Hypothalamus (tissue), 51 donors: Measurements from ENCODE around the gene STXBP6.

Experiments used
- DNase-seq, 51 donors: peaks; one replicate each; lab custom pipeline; 2025; lab: John Stamatoyannopoulos, UW

STXBP6 gene

DNA sequence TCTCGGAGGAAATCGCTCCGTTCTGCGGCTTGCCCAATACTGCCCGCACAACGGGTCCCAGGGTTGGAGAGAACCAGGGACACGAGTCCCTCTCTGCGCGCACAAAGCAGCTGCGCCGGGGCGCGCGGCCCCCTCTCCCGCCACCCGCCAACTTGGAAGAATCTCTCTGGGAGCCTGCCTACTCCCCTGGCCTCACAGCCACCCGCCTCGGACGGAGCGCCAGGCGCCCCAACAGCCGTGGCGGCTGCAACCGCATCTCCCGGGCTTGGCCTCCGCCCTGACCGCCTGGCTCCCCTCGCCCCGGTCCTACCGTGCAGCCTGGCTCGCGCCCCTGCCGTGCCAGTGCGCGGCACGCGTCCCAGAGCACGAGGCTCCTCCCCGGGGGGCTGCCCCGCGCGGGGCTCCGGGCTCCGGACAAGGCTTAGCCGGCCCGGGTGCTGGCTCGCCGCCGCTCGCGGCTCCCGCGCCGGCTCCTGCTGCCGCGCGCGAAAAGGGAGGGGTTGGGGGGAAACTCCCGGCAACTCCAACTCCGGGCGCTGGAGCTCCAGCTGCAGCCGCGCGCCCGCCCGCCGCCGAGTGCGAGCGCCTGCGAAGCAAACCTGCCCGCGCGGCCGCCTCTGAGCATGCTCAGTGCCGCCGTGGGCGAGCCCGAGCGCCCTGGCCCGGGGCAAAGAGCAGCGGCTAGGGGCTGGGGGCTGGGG lies at the start of gene STXBP6:
STXBP6 (minus strand) TSS at position 580 of the 701 bp plus-strand sequence. CDS start 75,329 bp downstream, outside the sequence.
- DNase-seq = peak in 48 of 51 donors; percentile 35 to 91 (median 74)

DNA sequence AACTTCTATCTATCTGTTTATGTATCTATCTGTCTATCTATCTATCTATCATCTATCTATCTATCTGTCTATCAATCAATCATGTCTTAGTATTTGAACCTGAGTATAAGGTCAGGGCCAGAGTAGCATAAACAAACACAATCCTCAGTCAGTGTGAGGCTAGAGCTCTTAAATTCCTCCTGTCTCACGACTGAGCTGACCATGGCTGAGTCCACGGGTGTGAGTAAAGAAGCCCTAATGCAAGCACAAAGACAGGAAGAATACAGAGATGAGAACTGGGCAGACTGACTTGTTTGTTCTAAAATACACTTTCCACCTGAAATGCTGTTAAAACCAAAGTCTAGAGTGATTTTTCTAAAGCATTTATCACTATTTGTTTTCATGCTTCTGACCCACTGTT lies 47.2 kb upstream of the STXBP6 start:
- DNase-seq = no peak

DNA sequence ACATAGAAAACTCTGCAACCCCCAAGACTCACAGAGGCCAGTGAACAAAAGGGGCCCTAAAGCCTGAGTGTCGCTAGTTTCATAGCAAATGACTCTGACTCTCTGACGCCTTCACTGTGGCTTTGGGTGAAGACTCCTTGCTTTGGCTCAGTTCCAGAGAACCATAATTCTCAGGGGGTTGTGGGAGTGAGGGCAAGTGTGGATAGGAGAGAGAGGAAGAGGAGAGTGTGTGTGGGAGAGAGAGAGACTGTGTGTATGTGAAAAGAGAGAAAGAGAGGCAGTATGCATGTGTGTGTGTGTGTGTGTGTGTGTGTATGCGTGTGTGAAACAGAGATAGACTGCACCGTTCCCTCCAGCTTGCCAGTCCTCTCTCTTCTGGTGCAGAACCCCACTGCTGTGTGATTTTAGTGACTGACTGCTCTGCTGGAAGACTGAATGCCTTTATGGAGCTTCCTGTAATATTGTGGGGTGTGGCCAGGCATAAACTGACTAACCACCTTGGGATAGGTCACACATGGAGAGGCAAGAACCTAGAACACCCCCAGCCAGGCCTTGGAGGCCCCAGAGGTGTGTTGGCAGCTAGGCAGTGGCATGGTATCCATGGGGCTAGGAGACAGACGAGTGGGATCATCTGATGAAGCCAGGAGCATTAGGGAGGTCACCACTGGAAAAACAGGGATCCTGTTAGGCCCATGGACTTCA lies 45.9 kb upstream of the STXBP6 start:
- DNase-seq = no peak

DNA sequence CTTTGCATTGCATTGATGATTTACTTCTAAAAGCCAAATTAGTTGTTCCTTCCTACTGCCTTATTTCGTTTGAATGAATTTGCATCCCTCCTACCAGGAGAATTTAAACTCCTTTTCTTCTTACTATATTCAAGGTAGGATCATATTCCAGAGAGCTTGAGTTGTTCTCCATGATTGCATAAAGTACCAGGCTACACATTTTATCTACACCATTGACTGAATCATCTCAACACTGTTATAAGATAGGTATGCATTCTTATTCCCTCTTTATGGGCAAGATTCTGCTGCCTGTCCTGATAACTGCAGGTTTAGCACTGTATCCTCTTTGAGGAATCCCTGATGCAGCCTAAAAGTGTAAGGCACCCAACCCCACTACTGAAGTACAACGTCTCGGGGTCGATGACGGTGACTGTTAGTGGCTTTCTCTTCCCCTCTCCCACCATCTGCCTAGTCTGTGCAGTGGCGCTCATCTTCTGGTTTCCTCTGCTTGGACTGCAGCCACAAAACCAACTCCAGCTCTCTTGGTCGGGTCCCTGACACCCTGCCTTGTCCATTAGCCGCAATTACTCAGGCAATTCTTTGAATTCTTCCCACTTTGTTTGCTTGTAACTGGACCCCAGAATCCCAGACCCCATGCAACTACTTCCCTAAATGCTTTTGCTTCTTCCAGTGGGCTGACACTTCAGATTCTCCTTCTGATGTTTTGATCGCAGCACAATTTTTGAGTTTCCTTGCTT lies 44.4 kb upstream of the STXBP6 start:
- no peak for DNase-seq

DNA sequence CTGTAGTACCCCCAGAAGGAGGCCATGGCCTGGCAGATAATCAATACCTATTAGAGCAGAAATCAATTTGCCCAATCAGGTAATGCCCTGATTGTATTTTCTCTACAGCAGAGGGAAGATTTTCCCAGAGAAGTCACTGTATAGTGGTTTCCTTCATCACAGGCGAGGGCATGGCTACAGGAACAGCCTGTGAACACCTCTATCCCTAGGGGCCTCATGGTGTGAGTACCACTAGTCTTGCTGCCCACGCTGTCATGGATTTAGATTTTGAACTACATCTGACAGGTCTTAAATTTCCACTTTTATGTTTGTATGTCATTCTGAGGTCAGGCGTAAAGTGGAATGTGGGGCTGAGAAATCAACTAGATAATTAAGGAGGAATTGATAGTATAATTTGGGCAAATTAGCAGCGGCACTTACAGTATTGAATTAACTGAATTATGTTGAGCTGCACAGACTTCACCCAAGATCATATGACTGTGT lies 42.4 kb upstream of the STXBP6 start:
- no peak for DNase-seq

DNA sequence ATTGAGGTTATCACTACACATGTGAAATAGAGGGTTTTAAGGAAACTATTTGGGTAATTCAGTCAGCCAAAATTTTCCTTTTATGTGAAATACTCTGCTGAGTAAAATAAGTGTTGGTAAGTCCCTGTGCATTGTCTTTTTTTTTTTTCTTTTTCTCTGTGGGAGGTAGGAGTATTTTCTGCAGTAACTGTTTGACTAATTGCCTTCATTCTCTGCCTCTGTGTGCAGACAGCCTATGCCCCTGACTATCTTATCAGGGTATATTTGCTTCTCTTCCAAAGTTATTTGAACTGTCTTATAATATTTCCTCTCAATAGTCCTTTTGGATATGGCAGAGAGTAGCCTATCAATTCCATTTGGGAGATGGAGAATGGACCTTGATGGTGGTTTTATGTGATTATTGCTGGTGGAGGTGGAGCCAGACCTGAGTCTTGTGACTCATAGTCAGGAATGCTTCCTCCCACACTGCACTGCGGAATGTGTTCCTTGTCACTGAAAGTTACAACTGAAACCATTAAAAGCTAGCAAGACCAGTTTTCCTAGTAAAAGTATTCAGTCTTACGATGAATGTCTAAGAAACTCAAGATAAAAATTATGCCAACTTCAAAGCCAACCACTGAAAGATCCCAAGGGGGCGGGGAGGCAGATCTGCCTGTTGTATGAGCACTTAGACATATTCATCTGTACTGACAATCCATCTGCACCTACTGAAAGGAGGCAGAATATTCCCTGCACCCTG lies 40.9 kb upstream of the STXBP6 start:
- DNase-seq = peak in 1 of 51 donors; percentile 23

DNA sequence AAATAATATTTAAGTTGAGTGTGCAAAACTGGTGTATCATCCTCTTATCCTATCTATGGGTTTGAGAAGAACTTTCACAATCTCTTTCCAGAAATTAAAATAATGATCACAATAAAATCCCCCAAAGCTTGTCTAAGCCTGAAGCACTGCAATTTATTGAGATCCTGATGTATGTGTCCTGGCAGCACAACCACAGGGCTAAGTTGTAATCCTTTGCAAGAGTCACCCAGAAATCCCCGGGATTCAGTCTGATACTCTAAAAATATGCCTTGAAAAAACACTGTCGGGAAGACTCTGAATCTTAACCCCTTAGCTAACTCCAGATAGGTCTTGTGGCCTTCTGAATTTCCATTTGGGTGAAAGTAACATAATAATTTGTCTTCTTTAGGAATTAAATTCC lies 40.3 kb upstream of the STXBP6 start:
- no peak for DNase-seq

DNA sequence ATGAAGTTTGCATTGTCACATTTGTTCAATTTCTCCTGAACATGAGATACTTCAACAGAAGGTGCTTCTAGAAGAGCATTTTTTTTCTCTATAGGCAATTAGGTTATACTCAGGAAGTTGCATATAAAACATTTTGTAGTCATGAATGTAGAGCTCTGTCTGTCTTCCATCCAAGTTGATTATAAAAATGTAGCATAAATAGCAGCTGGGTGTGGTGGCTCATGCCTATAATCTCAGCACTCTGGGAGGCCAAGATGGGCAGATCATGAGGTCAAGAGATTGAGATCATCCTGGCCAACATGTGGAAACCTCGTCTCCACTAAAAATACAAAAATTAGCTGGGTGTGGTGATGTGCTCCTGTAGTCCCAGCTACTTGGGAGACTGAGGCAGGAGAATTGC lies 39.5 kb upstream of the STXBP6 start:
- DNase-seq = no peak

DNA sequence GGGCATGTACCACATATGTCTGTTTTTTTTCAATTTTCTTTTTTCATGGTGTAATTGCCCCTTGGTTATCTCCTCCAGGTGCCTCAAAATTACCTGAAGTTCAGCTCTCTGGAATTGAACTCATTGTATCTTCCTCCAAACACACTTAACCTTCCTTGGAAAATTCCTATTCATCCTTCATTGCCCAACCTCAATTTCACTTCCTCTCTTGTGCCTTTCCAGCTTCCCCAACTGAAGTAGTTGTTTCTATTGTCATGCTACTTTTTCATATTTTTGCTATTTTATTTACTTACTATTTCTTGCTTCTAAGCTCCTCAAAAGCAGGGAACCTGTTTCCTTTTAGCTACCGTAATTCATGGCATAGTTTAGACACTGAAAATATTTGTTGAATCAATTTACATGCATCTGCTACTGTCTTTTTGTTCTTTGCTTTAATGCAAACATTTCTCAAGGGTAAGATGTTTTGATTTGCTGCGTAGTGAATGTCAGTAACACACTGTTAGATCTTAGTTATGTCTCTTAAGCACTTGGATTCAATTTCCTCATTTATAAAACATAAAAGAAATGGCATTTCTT lies 37.0 kb upstream of the STXBP6 start:
- DNase-seq = no peak

DNA sequence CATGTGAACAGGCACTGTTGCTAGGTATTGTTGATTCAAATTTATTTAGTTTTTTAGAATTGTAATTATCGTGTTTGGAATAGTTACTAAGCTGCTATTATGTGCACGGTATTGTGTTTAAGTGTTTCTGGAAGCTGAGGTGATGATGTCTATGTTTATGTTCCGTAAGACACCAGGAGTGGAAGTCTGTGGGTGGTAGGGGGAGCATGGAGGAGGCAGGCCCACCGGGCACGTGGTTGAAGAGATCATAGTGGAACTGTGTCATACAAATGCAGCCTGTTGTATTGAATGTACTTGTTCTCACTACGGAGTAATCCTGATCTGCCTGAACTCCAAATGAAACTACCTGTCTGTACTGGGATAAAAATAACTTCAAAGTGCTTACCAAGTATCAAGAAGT lies 36.1 kb upstream of the STXBP6 start:
- DNase-seq = no peak

DNA sequence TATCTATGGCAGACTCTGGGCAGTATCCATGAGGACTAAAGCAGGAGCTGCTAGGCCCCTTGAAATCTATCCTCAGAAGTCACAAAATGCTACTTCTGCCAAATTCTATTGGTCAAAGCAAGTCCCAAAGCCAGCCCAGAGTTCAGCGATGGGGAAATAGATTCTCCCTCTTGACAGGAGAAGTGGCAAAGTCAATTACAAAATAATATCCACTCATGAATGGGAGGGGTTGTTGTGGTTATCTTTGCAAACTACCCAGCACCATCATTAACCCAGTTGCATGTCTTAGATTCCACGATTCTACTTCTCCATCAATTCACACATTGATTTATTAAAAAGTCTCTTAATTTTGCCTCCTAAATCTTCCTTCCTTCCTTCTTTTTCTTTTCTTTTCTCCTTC lies 30.7 kb upstream of the STXBP6 start:
- no peak for DNase-seq

DNA sequence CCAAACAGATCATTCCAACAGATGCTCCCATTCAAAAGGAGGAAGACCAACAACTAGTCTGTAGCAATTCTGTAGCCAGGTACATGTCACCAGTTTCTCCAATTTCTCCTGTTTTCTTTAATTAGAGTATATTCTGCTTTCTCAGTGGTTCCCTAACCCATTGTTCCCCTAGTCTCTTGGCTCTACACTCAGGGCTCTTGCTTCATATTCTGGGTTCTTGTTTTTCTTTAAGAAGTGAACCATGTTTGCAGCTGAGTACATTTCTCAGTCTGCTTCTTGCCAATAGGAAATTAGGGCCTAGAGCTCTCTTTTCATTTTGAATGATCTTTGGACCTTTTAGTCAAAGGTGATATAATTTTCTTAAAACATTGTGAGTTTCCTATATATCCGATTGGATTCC lies 29.4 kb upstream of the STXBP6 start:
- DNase-seq = no peak

DNA sequence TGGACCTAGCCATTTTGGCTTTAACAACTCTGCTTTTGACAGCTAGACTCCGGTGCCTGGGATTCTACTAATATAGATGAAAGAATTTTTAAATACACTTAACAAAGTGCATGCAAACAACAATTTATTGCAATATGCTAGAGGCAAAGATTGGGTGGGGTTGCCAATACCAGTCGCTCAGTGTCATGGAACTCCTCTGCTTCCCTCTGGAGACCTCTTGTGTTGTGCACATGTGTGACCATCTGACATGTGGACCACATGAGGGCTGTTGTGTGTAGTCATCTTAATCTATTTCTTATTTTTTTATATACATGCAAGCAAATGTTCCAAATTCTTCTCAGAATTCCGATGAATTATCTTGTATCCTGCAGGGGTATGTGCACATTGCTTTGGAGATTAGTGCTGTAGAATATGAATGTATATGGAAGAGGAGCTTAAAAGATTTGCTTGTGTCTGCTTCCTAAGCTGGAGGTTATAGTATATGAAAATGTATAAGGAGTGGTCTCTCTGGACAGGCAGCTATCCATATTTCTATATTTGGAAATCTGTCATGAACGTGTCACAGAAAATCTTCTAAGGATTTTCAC lies 24.2 kb upstream of the STXBP6 start:
- DNase-seq = no peak

DNA sequence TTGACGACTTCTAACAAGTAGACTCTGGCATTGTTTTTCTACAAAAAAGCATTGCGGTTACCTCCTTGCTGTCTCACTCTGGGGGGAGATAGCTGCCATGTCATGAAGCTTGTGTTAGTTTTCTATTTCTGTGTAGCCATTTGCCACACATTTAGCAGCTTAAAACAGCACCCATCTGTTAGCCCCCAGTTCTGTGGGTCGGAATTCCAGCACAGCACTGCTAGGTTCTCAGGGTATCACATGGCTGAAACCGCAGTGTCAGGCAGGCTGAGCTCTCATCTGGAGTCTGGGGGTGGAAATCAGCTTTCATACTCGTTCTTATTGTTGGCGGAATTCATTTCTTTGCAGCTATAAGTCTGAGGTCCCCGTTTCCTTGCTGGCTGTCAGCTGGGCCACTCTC lies 19.9 kb upstream of the STXBP6 start:
- DNase-seq = no peak

DNA sequence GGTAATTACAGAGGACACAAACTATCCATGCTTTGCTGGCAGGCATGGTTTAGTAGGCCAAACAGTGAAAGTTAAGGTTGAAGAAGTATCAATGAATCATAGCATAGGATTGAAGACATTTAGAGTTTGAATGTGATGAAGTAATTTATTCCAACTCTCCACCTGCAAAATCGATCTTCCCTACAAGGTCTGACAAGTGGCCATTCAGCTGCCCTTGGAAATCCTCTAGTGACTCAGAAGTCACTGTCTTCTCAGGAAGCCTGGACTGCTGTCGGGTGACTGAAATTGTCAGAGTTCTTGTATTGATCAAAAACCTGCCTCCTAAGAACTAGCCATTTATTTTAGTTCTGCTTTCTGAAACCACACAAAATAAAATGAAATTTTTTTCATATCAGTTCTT lies 17.7 kb upstream of the STXBP6 start:
- no peak for DNase-seq

DNA sequence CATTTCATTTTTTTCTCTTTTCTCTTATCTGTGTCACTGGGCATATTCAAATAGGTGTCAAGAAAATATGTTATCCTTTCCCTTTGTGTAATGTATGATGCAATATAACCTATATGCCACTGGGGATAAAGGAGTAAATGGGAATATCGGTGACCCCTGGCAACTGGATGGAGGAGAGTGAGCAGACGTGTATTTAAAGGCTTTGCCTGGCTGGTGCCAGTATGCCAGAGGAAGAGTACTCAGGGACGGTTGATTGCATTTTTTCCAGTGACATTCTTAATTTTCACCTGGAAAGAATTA lies 12.0 kb upstream of the STXBP6 start:
- no peak for DNase-seq

DNA sequence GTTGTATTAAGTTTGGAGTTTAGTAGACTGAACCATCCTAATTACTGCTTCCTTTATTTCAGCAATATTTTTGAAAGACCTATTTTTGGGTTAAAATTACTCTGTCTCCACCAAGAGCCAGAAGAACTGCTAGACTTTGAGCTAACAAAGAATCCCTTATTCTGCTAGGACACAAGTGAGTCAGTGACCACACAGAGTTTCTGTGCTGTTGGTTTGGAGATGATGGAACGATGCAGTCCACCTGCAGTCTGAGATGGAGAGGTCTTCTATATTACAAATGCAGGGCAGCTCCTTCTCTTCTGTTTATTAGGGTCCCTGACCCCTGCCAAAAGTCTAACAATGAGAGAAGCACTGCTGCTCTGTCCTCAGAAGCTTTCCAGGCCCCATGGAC lies 6.7 kb upstream of the STXBP6 start:
- DNase-seq = peak in 7 of 51 donors; percentile 5 to 30 (median 14)

DNA sequence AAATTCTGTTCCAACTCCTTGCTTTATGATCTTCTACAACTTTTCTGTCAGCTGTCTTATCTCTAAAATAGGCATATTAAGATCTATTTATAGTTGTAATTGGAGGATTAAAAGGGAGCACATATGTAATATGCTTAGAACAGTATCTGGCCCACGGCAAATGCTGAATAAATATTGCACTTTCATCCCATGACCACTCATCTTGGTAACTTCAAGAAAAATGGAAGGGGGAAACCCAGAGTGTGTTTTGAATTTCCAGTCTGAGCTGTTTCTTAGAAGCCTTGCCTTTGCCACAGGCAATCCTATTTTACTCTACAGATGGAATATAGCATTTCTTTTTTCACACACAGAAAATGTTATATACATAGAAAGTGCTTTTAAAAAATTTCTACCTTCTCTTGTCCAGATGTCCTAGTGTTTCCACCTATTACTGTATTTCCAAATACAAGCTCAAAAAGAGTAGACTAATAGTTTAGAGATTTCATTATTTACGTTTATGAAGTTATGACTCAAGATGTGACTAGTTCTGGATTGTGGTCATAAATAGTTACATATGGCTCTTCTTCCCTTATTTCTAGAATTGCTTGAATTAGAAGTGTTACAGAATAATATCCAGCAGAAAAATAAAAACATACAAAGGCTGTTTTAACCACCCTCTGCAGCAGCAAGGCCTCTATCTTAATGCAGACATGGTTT lies 6.2 kb upstream of the STXBP6 start:
- no peak for DNase-seq

DNA sequence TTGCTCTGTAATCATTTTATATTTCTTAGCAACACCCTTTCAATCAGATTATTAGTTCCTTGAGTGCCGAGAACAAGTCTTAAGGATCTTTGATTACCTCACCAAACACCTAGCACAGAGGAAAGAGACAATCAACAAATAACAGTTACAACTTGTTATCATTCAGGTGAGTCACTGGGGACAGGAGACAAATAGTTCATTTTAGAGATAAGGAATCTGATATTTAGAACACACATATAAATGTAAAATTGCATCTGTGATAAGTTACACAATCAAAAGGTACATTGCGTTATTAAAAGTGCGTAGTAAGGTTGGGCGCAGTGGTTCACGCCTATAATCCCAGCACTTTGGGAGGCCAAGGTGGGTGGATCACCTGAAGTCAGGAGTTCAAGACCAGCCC lies 5.1 kb upstream of the STXBP6 start:
- no peak for DNase-seq

DNA sequence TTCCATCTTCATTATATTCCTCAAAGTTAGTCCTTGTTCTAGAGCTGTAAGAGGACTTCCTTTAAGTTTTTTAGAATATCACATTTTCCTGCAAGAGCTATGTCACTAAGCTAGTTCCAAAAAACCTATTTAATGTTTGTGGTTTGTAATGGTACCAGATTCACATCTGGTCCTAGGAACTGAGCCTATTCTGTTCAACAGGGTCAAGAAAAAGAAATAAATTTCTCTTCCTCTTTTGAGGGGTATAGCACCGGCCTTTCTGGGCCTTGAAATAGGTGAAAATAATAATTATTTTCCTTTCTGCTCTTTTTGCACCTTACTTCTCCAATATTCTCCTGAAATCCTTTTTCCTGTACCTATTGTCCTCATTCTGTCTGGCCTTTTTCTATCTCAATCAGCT lies 3.6 kb upstream of the STXBP6 start:
- DNase-seq = no peak
